ENCODE measurements around the gene CNTROB.

CNTROB gene

GRCh38 chr17:7915179-7915610 lies 16.8 kb upstream of the CNTROB start:
- peak overlapping the region; percentile 6 for H3K9ac ChIP-seq (ENCODE audit: insufficient read length)

GRCh38 chr17:7915611-7916384 lies 16.2 kb upstream of the CNTROB start, which contains the start of gene RNF227:
Gene RNF227 (minus strand): TSS chr17:7916289. CDS start chr17:7916195, 94 bp downstream.
- DNase-seq (ENCODE audit: low read depth, low spot score): peak; percentile 85
- peaks cover 18% of the 10 kb centered on the region for H3K36me3 ChIP-seq (ENCODE audit: insufficient read depth, low read length)
- TF ChIP-seq POLR2AphosphoS5 (IDR thresholded peaks at IDR 0.05; ENCODE audit: borderline replicate concordance, low read depth, low read length) (peak; percentile 25; the same call in 1 of the 2 replicates), EZH2 (IDR thresholded peaks at IDR 0.05) (no peak)
- peak within 1 kb of the TSS; percentile 74 for H3K4me3 ChIP-seq
- H3K27ac ChIP-seq: peak within 1 kb of the TSS; percentile 81
- H3K9me3 ChIP-seq (ENCODE audit: low read depth, low read length): no peaks in the 10 kb centered on the region
- peak within 1 kb of the TSS; percentile 68 for H3K9ac ChIP-seq (ENCODE audit: insufficient read length)

More at GRCh38 chr17:7915179-7915610, 16.8 kb upstream of the CNTROB start:
- no peak for TF ChIP-seq FOXP2 (optimal IDR thresholded peaks at IDR 0.05; ENCODE audit: control extremely low read depth, extremely low read length, insufficient read depth)
- no peak for TF ChIP-seq EZH2 (IDR thresholded peaks at IDR 0.05)
- no peak for DNase-seq (ENCODE audit: low read depth, low spot score)
- Histone ChIP-seq H3K27ac (peak overlapping the region; percentile 54; the same call in 1 of the 2 replicates), H3K4me3 (peak overlapping the region; percentile 74), H3K9me3 (ENCODE audit: low read depth, low read length) (no peaks in the 10 kb centered on the region), H3K36me3 (ENCODE audit: insufficient read depth, low read length) (peaks cover 24% of the 10 kb centered on the region)

- peak overlapping the region; percentile 68 for H3K9ac ChIP-seq (ENCODE audit: insufficient read length)
- no peaks in the 10 kb centered on the region for H3K9me3 ChIP-seq (ENCODE audit: low read depth, low read length)
- H3K36me3 ChIP-seq (ENCODE audit: insufficient read depth, low read length): peaks cover 13% of the 10 kb centered on the region
- peak overlapping the region; percentile 81 for H3K27ac ChIP-seq
- no peak for TF ChIP-seq FOXP2 (optimal IDR thresholded peaks at IDR 0.05; ENCODE audit: control extremely low read depth, extremely low read length, insufficient read depth)
- TF ChIP-seq POLR2AphosphoS5 (IDR thresholded peaks at IDR 0.05; ENCODE audit: borderline replicate concordance, low read depth, low read length): no peak
- TF ChIP-seq EZH2 (IDR thresholded peaks at IDR 0.05): no peak
- no peak for DNase-seq (ENCODE audit: low read depth, low spot score)
- H3K4me3 ChIP-seq: peak overlapping the region; percentile 61
These were observed 15.7 kb upstream of the CNTROB start for GRCh38 chr17:7916385-7916682.

GRCh38 chr17:7916808-7917207 lies 15.2 kb upstream of the CNTROB start:
- no peak for DNase-seq (ENCODE audit: low read depth, low spot score)
- TF ChIP-seq FOXP2 (optimal IDR thresholded peaks at IDR 0.05; ENCODE audit: control extremely low read depth, extremely low read length, insufficient read depth) (no peak), EZH2 (IDR thresholded peaks at IDR 0.05) (no peak), POLR2AphosphoS5 (IDR thresholded peaks at IDR 0.05; ENCODE audit: borderline replicate concordance, low read depth, low read length) (no peak)
- H3K4me3 ChIP-seq: no peak overlapping the region
- H3K9me3 ChIP-seq (ENCODE audit: low read depth, low read length): no peaks in the 10 kb centered on the region
- peaks cover 8% of the 10 kb centered on the region; the same call in 1 of the 2 replicates for H3K36me3 ChIP-seq (ENCODE audit: insufficient read depth, low read length)
- no peak overlapping the region for H3K27ac ChIP-seq
- no peak overlapping the region for H3K9ac ChIP-seq (ENCODE audit: insufficient read length)

GRCh38 chr17:7922269-7922844 lies 9.6 kb upstream of the CNTROB start:
- Histone ChIP-seq H3K9me3 (ENCODE audit: low read depth, low read length) (no peaks in the 10 kb centered on the region), H3K4me3 (no peak overlapping the region), H3K36me3 (ENCODE audit: insufficient read depth, low read length) (no peaks in the 10 kb centered on the region; the same call in 1 of the 2 replicates), H3K27ac (no peak overlapping the region), H3K9ac (ENCODE audit: insufficient read length) (no peak overlapping the region)
- no peak for DNase-seq (ENCODE audit: low read depth, low spot score)
- TF ChIP-seq FOXP2 (optimal IDR thresholded peaks at IDR 0.05; ENCODE audit: control extremely low read depth, extremely low read length, insufficient read depth): no peak
- no peak for TF ChIP-seq EZH2 (IDR thresholded peaks at IDR 0.05)
- no peak for TF ChIP-seq POLR2AphosphoS5 (IDR thresholded peaks at IDR 0.05; ENCODE audit: borderline replicate concordance, low read depth, low read length)

- H3K36me3 ChIP-seq (ENCODE audit: insufficient read depth, low read length): no peaks in the 10 kb centered on the region; the same call in 1 of the 2 replicates
- TF ChIP-seq POLR2AphosphoS5 (IDR thresholded peaks at IDR 0.05; ENCODE audit: borderline replicate concordance, low read depth, low read length) (no peak), FOXP2 (optimal IDR thresholded peaks at IDR 0.05; ENCODE audit: control extremely low read depth, extremely low read length, insufficient read depth) (no peak), EZH2 (IDR thresholded peaks at IDR 0.05) (no peak)
- H3K4me3 ChIP-seq: no peak overlapping the region
- H3K9me3 ChIP-seq (ENCODE audit: low read depth, low read length): no peaks in the 10 kb centered on the region
- DNase-seq (ENCODE audit: low read depth, low spot score): no peak
- H3K9ac ChIP-seq (ENCODE audit: insufficient read length): no peak overlapping the region
- no peak overlapping the region for H3K27ac ChIP-seq
These were observed 9.0 kb upstream of the CNTROB start for GRCh38 chr17:7922845-7923628.

- H3K9me3 ChIP-seq (ENCODE audit: low read depth, low read length): no peaks in the 10 kb centered on the region
- H3K27ac ChIP-seq: no peak overlapping the region
- no peak overlapping the region for H3K9ac ChIP-seq (ENCODE audit: insufficient read length)
- no peak overlapping the region for H3K4me3 ChIP-seq
- H3K36me3 ChIP-seq (ENCODE audit: insufficient read depth, low read length): no peaks in the 10 kb centered on the region; the same call in 1 of the 2 replicates
- TF ChIP-seq POLR2AphosphoS5 (IDR thresholded peaks at IDR 0.05; ENCODE audit: borderline replicate concordance, low read depth, low read length) (no peak), EZH2 (IDR thresholded peaks at IDR 0.05) (no peak), FOXP2 (optimal IDR thresholded peaks at IDR 0.05; ENCODE audit: control extremely low read depth, extremely low read length, insufficient read depth) (no peak)
- no peak for DNase-seq (ENCODE audit: low read depth, low spot score)
These were observed 4.4 kb upstream of the CNTROB start for GRCh38 chr17:7927596-7927995.
